ENCODE results near the gene SLC38A3.

DNA sequence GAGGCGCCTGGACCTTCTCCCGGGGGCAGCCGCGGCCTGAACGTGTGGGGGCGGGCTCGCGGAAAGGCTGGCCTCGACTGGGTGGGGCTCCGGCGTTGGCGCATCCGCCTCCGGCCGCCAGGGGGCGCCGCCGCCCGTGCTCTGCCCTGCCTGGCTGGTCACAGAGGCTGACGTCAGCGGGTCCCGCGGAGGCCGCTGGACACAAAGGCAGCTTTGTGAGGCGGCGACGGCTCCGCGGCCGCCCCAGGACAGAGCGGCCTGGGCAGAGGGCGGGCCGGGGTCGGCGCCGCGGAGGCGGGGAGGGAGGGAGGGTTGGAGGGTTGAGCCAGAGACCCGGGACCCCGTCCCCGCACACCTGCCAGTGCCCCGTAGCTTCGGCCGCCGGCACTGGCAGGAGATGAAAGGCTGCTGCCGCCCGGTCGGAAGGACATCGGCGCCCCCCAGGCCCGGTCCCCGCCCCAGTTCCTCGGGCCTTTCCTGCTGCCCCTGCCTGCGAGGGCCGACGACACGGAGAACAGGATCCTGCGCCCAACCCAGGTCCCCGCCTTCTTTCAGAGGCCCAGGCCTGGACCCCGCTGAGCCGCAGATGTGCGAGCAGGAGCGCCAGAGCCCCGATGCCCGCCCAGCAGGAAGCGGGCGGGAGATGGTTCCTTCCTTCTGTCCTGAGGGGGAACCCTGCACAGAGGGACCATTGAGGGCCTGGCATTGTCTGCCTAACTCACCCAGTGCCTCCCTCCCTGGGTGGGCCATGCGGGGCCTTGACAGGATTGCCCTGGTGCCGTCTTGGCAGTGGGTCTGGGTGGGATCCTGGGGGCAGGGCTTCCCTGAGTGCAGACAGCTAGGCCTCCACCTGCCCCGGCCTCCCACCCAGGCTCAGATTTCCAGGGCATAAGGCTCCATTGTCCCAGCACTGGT lies 55.2 kb downstream of the SLC38A3 start:
- TF ChIP-seq, protein P1, sequence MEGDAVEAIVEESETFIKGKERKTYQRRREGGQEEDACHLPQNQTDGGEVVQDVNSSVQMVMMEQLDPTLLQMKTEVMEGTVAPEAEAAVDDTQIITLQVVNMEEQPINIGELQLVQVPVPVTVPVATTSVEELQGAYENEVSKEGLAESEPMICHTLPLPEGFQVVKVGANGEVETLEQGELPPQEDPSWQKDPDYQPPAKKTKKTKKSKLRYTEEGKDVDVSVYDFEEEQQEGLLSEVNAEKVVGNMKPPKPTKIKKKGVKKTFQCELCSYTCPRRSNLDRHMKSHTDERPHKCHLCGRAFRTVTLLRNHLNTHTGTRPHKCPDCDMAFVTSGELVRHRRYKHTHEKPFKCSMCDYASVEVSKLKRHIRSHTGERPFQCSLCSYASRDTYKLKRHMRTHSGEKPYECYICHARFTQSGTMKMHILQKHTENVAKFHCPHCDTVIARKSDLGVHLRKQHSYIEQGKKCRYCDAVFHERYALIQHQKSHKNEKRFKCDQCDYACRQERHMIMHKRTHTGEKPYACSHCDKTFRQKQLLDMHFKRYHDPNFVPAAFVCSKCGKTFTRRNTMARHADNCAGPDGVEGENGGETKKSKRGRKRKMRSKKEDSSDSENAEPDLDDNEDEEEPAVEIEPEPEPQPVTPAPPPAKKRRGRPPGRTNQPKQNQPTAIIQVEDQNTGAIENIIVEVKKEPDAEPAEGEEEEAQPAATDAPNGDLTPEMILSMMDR (IDR thresholded peaks at IDR 0.05): peak; percentile 79 to 100 (median 99)
- TF ChIP-seq POLR2A (IDR thresholded peaks at IDR 0.05): peak; percentile 77 to 94

All from uterus (tissue), 2 donors.